Measurements from ENCODE around the gene ZNF593.

Gene ZNF593

DNA sequence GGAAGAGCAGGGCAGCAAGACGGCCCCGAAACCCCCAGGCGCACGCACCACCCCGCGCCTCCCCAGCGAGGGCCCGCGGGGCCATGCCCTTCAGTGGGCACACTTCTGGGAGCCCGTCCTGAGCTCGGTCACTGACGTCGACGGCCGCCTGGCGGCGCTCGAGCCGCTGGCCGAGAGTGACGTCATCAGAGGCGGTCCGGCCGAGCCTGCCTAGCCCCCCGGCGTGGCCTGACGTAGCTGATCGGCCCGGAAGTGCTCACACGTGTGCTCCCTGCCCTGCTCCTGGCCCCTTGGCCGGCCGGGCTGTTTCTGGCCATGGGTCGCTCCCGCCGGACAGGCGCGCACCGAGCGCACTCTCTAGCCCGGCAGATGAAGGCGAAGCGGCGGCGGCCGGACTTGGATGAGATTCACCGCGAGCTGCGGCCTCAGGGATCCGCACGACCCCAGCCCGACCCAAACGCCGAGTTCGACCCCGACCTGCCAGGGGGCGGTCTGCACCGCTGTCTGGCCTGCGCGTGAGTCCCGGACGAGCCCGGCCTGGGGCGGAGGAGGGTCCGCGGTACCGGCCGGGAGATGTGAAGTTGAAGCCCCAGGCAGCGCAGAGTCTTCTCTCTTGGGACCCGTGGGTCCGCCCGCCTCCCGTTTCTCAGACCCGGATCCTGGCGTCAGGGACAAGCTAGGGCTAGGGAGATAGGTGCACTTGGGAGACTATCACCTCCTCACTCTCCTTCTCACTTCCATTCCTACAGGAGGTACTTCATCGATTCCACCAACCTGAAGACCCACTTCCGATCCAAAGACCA lies at the start of gene ZNF593:
Gene ZNF593, plus strand, starts transcription at position 240 of the 803 bp plus-strand sequence. Its CDS starts 76 bp downstream, at position 316.
- Mint-ChIP-seq H3K27me3 (peaks cover 2% of the 10 kb centered on the region), H3K4me3 (peak within 1 kb of the TSS; percentile 90), H3K36me3 (ENCODE audit: low read depth) (peaks cover 6% of the 10 kb centered on the region), H3K4me1 (peaks cover 13% of the 10 kb centered on the region), H3K27ac (peak within 1 kb of the TSS; percentile 88), H3K9me3 (no peaks in the 10 kb centered on the region)
- ATAC-seq (peak; percentile 93), DNase-seq (peak; percentile 93)

DNA sequence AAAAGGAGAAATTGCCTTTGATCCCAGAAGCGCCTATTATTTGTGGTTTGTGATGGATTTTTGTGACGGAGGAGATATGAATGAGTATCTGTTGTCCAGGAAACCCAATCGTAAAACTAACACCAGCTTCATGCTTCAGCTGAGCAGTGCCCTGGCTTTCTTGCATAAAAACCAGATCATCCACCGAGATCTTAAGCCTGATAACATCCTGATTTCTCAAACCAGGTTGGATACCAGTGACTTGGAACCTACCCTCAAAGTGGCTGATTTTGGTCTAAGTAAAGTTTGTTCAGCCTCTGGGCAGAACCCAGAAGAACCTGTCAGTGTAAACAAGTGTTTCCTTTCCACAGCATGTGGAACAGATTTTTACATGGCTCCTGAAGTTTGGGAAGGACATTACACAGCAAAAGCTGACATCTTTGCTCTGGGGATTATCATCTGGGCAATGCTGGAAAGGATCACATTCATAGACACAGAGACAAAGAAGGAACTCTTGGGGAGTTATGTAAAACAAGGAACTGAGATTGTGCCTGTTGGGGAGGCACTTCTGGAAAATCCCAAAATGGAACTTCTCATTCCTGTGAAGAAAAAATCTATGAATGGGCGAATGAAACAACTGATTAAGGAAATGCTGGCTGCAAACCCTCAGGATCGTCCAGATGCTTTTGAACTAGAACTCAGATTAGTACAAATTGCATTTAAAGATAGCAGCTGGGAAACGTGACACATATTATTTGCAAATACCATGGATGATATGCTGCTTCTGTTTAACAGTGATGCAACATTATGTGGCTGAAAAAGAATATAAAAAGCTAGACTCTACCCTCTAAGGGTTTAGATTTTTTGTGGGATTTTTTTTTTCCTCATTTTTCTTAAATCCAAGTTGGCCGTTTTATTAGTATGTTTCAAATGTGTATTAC lies 47.6 kb upstream of the ZNF593 start:
- Mint-ChIP-seq H3K4me1 (peaks cover 56% of the 10 kb centered on the region), H3K27me3 (no peaks in the 10 kb centered on the region), H3K4me3 (no peak overlapping the region), H3K36me3 (ENCODE audit: low read depth) (peaks cover 22% of the 10 kb centered on the region), H3K27ac (no peak overlapping the region), H3K9me3 (no peaks in the 10 kb centered on the region)
- ATAC-seq (no peak), DNase-seq (no peak)

DNA sequence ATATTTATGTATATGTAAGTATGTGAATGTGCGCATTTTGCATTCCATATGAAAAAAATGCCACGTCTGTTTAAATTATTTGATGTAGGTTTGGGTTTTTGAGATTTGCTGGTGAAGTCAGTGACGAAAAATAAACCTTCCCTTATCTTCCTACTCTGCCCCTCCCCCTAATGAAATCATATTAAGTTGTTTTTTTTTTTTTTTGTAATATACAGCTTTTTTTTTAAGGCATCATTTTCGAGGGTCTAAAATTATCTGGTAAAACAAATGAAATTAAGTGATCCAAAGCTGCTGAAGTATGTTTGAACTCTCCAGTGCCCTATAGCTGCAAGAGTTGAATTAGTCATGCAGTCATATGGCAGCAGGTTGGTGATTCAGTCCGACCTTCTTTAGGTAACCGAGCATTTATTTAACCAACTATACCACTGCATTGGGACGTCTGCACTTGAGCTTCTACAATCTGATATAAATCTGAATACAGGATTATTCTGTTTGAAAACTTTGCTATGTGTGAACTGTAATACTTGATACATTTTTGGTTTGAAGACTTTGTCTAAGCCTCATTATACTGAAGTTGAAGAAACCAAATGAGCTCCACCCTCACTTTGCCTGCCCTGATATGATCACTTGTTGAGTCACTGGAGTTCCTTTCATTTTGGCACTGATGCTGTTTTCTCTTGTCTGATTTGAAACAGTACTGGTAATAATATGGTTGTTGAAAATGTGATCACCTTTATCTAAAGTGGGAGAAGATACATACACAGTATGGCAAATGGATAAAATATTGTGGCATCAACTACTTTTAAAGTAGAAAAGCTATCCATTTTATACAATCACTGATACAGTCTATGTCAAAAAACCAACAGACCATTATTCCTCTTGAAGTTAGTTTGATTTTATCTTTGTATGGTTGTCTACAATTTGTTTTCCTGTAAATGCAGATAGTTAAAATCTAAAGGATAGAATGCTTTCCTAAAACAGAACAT lies 46.4 kb upstream of the ZNF593 start:
- Mint-ChIP-seq H3K4me3 (no peak overlapping the region), H3K4me1 (peaks cover 67% of the 10 kb centered on the region), H3K9me3 (no peaks in the 10 kb centered on the region), H3K36me3 (ENCODE audit: low read depth) (peaks cover 22% of the 10 kb centered on the region), H3K27ac (peak overlapping the region; percentile 63), H3K27me3 (no peaks in the 10 kb centered on the region)
- peak; percentile 83 for ATAC-seq
- no peak for DNase-seq

DNA sequence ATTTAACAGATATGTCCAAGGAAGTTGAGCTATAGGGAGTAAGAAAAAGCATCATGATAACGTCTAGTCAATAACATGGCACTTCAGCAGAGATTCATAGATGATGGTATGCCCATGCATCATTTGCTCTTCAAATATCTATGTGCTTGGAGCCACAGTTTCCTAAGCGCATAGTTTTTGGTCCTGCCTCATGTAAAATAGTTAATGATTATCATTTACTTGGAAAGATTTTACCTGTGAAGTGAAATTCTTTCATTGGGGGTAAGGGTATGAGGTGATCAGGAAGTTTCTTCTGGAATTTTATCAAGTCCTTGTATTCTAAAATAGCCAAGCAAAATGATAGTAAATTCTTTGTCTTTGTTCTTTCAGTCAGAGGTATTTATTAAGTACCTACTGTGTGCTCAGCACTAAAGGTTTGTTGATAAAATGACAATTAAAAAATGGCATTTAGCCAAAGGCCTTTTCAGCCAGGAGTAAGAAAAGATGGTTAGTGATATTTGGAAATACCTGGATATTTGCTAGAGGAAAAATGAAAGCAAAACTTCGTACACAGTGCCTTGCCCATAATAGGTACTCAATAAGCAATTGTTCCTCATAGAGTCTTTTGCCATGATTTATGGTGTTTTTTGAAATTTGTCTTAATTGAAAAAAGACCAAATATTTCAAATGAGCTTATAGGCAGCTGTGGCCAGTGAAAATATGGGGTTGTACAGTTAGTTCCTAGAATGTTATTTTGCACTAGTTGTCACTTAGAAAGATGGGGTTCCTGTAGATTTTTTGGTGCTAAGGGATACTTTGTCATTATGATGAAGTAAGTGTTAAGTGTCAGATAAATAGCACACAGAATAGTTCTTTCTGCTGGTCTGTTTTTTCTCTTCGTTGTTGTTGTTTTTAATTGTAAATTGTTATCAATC lies 45.0 kb upstream of the ZNF593 start:
- Mint-ChIP-seq H3K9me3 (no peaks in the 10 kb centered on the region), H3K27ac (no peak overlapping the region), H3K4me3 (no peak overlapping the region), H3K27me3 (peaks cover 3% of the 10 kb centered on the region), H3K4me1 (peaks cover 64% of the 10 kb centered on the region), H3K36me3 (ENCODE audit: low read depth) (peaks cover 17% of the 10 kb centered on the region)
- ATAC-seq = no peak
- DNase-seq = no peak

DNA sequence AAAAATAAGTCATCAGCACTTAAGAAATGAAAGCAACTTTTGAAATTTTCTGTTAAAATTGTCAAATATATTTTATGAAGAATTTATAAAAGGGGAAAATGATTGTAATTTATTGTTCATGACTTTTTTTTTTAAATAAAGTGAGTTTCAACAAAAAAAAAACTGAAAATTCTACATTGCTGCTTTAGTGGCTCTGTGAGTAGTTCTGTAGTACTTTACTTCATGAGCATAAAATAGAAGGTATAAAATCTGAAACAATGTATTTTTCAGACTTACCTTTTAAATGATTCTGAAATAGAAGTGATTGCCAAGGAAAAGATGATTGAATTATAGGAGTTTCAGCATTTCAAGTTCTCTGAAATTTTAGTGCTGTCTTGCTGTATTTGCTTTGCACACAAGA lies 44.3 kb upstream of the ZNF593 start:
- H3K27ac Mint-ChIP-seq = no peak overlapping the region
- H3K4me3 Mint-ChIP-seq = no peak overlapping the region
- peaks cover 58% of the 10 kb centered on the region for H3K4me1 Mint-ChIP-seq
- no peak for ATAC-seq
- H3K27me3 Mint-ChIP-seq = peaks cover 3% of the 10 kb centered on the region
- H3K9me3 Mint-ChIP-seq = no peaks in the 10 kb centered on the region
- DNase-seq = no peak
- peaks cover 14% of the 10 kb centered on the region for H3K36me3 Mint-ChIP-seq (ENCODE audit: low read depth)

DNA sequence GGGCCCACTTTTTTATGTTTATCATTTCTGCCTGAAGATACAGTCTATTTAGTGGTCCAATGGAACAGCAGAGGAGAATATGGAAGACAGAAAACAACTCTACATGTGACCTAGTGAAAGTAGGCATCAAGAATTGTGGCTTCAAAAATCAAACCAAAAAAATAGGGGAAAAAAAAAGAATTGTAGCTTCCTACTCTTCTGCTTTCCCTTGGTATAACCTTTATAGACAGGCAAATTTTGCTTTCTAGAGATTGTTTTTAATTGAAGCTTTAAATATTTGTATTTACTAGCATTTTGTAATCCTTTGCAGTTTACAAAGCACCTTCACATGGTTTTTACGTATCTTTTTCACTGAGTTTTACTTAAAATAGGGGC lies 43.8 kb upstream of the ZNF593 start:
- H3K4me1 Mint-ChIP-seq = peaks cover 58% of the 10 kb centered on the region
- no peak for ATAC-seq
- H3K36me3 Mint-ChIP-seq (ENCODE audit: low read depth) = peaks cover 14% of the 10 kb centered on the region
- H3K4me3 Mint-ChIP-seq = peak overlapping the region; percentile 61
- DNase-seq = no peak
- peak overlapping the region; percentile 71 for H3K27ac Mint-ChIP-seq
- H3K9me3 Mint-ChIP-seq = no peaks in the 10 kb centered on the region
- H3K27me3 Mint-ChIP-seq = peaks cover 3% of the 10 kb centered on the region

DNA sequence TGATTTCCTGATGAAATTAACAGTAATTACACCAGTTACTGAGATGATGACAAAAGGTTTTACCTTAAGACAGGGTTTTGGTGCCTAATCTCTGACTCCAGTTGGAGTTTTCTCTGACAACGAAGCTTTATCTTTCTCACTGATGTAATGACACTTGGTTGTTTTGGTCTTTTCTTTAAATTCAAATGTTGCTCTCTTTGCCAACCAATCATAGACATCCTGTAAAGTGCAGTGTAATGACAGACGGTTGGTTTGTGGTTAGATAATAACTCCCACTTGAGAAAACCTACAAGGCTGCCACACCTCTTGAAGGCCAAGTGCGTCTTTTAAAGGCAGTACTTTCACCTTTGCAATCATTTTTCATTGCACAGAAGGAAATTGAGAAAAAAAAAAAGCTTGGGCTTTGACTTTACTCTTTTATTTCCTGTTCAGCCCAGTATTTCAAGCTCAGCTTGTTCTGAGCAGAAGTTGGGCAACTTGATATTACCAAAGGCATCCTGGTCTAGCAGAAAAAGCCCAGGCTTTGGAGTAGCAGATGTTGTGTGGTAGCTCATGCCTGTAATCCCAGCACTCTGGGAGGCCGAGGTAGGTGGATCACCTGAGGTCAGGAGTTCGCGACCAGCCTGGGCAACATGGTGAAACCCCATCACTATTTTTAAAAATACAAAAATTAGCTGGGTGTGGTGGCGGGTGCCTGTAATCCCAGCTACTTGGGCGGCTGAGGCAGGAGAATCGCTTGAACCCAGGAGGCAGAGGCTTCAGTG lies 43.2 kb upstream of the ZNF593 start:
- ATAC-seq (peak; percentile 88), DNase-seq (peak; percentile 15)
- peak overlapping the region; percentile 71 for H3K27ac Mint-ChIP-seq
- no peaks in the 10 kb centered on the region for H3K9me3 Mint-ChIP-seq
- peak overlapping the region; percentile 61 for H3K4me3 Mint-ChIP-seq
- peaks cover 14% of the 10 kb centered on the region for H3K36me3 Mint-ChIP-seq (ENCODE audit: low read depth)
- peaks cover 3% of the 10 kb centered on the region for H3K27me3 Mint-ChIP-seq
- peaks cover 58% of the 10 kb centered on the region for H3K4me1 Mint-ChIP-seq

DNA sequence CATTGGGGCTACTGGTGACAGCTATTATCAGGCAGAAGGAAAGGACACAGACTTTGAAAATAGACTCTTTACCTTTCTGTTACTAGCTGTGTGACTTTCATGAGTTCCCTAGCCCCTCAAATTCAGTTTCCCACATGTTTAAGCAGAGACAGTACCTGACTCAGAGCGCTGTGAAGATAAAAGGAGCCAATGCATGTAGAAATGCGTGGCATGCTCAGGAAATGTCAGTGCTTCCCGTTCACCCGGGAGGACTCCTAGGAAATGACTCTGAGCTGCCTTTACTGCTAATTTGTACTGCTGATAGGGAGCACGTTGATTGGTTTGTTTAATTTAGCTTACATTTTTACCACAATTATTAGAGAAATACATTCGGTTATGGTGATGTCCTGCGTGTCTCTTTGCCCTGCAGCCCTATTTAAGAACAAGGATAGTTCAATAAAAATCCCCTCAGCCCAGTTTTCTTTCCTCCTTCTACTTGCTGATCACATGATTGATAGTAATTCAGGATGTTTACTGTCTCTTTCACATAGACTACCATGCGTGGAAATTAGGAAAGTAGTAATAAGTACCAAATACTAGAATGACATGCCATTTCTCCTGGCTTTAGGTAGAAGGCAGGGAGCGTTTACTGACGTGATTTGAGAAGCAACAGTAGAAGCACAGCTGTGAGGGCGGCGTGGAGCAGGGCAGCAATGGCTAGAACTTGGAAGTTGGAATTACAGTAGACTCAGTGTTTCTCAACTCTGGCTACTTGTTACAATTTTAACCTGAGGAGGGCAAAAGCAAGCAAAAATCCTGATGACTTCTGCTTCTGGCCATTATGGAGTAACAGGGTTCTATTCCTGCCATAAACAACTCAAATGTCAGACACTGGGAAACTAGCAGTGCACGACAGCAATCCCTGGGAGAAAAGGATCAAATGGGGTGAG lies 42.2 kb upstream of the ZNF593 start:
- Mint-ChIP-seq H3K27ac (peak overlapping the region; percentile 63), H3K36me3 (ENCODE audit: low read depth) (peaks cover 7% of the 10 kb centered on the region), H3K27me3 (peaks cover 4% of the 10 kb centered on the region), H3K4me3 (peak overlapping the region; percentile 35), H3K9me3 (no peaks in the 10 kb centered on the region), H3K4me1 (peaks cover 58% of the 10 kb centered on the region)
- ATAC-seq (no peak), DNase-seq (no peak)

DNA sequence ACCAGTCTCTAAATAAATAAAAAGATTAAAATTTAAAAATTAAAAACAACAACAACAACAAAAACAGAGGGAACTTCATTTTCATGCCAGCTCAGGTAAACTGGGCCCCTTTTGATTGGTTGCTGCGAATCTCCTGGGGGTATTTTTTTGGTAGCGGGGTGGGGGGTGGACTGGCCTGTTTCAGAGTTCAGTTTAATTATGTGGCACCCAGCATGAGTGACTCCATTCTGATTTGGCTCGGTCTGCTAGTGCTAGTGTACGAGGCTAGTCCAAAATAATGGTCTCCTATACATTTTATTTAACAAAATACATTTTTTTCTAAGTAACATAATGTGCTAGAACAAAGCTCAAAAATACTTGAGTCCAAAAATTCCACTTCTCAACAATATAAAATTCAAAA lies 39.9 kb upstream of the ZNF593 start:
- no peak overlapping the region for H3K4me3 Mint-ChIP-seq

DNA sequence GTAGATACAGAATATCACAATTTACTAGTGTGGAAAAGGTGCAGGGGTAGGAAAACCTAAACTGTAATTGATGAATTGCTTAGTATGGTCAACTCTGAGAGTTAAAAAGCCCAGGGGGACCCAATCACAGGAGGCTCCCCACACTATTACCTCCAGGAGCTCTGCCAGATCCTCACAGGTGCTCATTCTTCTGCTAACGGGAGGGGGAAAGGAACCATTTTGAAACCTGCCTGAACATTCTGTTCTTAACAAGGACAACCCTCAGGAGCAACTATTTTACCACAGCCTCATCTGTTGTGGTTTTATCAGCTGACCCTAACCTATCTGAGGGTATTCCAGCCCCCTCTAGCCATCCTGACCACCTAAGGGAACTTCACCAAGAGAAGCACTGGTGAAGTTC lies 39.0 kb upstream of the ZNF593 start:
- Mint-ChIP-seq H3K4me3 (no peak overlapping the region), H3K27ac (no peak overlapping the region), H3K27me3 (peaks cover 4% of the 10 kb centered on the region), H3K36me3 (ENCODE audit: low read depth) (no peaks in the 10 kb centered on the region), H3K9me3 (no peaks in the 10 kb centered on the region), H3K4me1 (peaks cover 32% of the 10 kb centered on the region)
- no peak for ATAC-seq
- DNase-seq = no peak

More for the DNA sequence above, 39.9 kb upstream of the ZNF593 start:
- Mint-ChIP-seq H3K27ac (no peak overlapping the region), H3K9me3 (no peaks in the 10 kb centered on the region), H3K36me3 (ENCODE audit: low read depth) (peaks cover 2% of the 10 kb centered on the region), H3K4me1 (peaks cover 38% of the 10 kb centered on the region), H3K27me3 (peaks cover 4% of the 10 kb centered on the region)
- ATAC-seq = no peak
- DNase-seq = no peak

DNA sequence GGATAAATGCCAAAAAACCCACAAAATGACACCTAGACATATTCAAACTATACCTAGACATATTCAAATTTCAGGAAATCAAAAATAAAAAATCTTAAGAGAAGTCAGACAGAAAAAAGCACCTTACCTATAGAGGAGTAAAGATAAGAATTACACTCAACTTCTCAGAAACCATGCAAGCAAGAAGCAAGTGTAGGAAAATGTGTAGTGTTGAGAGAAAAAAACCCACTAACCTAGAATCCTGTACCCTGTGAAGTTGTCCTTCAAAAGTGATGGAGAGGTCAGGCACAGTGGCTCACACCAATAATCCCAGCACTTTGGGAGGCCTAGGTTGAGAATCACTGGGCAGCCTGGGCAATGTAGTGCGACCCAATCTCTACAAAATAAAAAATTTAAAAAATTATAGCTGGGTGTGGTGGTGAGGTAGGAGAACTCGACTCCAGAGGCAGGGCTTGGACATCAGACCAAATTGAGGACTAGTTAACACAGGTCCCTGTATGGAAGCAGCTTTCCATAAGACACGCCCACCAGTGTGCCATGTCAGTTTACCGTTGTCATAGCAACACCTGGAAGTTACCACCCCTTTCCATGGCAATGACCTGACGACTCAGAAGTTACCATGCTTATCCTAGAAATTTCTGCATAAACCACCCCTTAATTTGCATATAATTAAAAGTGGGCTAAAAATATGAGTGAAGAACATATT lies 37.4 kb upstream of the ZNF593 start:
- DNase-seq = no peak
- H3K9me3 Mint-ChIP-seq = no peaks in the 10 kb centered on the region
- no peak overlapping the region for H3K27ac Mint-ChIP-seq
- H3K27me3 Mint-ChIP-seq = peaks cover 4% of the 10 kb centered on the region
- H3K4me1 Mint-ChIP-seq = peaks cover 16% of the 10 kb centered on the region
- H3K4me3 Mint-ChIP-seq = no peak overlapping the region
- no peak for ATAC-seq
- no peaks in the 10 kb centered on the region for H3K36me3 Mint-ChIP-seq (ENCODE audit: low read depth)

Measured in activated naive CD8-positive, alpha-beta T cell treated with anti-CD3 and anti-CD28 coated beads, Interleukin-2, amount 50 U/mL, for 24 hours (primary cell).